GM10248 (cell line): ENCODE measurements around the gene APEH.

Experiments used
- CTCF ChIA-PET: fragments of 300-600 bp; sonication (Branson Sonifier 250); formaldehyde crosslinking; extraction: SDS; loops from one replicate; lab custom pipeline; 2021; ENCODE audit warnings: antibody characterized with exemption; lab: Yijun Ruan, JAX
- POLR2A ChIA-PET: fragments of 350-650 bp; sonication (Branson Sonifier 250); formaldehyde crosslinking; extraction: SDS; loops from one replicate; lab custom pipeline; 2020; ENCODE audit warnings: antibody characterized with exemption; lab: Yijun Ruan, JAX
- DNase-seq: peaks from one replicate; pipeline ENCODE4 v3.0.0; 2012; ENCODE audit errors: extremely low spot score
- TF ChIP-seq, protein P1 (sequence below): IDR thresholded peaks from 2 replicates; pipeline ENCODE4 v1.5.1; 2012; ENCODE audit warnings: mild to moderate bottlenecking, low read depth; ENCODE audit errors: extremely low read depth, missing control alignments, control extremely low read depth

APEH gene

DNA sequence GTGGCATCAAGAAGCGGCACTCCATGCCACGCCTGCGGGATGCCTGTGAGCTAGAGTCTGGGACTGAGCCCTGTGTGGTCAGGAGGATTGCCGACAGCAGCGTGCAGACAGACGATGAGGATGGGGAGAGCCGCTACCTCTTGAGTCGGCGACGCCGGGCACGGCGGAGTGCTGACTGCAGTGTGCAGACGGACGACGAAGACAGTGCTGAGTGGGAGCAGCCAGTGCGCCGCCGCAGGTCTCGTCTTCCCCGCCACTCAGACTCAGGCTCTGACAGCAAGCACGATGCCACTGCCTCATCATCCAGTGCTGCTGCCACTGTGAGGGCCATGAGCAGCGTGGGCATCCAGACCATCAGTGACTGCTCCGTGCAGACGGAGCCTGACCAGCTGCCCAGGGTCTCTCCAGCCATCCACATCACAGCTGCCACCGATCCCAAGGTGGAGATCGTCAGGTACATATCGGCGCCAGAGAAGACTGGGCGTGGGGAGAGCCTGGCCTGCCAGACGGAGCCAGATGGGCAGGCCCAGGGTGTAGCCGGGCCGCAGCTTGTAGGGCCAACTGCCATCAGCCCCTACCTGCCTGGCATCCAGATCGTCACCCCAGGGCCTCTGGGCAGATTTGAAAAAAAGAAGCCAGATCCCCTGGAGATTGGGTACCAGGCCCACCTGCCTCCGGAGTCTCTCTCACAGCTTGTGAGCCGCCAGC lies 16.8 kb upstream of the APEH start:
- DNase-seq, result no peak
- CTCF ChIA-PET, result interaction anchor here (1.3 kb wide), 1 partner anchor 117 kb away, joined by 6 read pairs; no protein-coding TSS in a partner anchor
- TF ChIP-seq, protein P1, sequence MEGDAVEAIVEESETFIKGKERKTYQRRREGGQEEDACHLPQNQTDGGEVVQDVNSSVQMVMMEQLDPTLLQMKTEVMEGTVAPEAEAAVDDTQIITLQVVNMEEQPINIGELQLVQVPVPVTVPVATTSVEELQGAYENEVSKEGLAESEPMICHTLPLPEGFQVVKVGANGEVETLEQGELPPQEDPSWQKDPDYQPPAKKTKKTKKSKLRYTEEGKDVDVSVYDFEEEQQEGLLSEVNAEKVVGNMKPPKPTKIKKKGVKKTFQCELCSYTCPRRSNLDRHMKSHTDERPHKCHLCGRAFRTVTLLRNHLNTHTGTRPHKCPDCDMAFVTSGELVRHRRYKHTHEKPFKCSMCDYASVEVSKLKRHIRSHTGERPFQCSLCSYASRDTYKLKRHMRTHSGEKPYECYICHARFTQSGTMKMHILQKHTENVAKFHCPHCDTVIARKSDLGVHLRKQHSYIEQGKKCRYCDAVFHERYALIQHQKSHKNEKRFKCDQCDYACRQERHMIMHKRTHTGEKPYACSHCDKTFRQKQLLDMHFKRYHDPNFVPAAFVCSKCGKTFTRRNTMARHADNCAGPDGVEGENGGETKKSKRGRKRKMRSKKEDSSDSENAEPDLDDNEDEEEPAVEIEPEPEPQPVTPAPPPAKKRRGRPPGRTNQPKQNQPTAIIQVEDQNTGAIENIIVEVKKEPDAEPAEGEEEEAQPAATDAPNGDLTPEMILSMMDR, result no peak
- POLR2A ChIA-PET, result no interaction called here

DNA sequence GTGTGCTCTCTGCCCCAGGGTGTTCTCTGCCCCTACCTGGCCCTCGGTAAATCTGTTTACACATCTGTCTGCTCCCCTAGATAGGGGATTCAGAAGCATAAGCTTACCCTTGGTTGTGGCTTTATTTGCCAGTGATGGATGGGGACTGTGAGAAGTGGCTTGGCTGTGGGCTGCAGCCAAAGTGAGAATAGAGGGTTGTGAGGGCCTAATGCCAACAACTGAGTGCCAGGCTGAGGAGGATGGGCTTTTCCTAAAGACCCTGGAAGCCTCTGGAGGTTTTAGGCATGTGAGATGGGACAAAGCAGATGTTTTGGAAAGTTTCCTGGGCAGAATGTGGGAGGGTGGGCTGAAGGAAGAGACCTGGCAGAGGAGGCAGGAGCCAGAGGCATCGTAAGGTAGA lies 15.4 kb upstream of the APEH start:
- DNase-seq, result no peak
- ChIA-PET CTCF (interaction anchor here (1.4 kb wide), 1 partner anchor 13 kb away, joined by 3 read pairs; no protein-coding TSS in a partner anchor), POLR2A (no interaction called here)
- TF ChIP-seq, protein P1, result no peak

GRCh38 chr3:49659756-49660155 lies 14.4 kb upstream of the APEH start:
- POLR2A ChIA-PET, result no interaction called here

GRCh38 chr3:49661281-49661680 lies 12.9 kb upstream of the APEH start:
- TF ChIP-seq, protein P1, result no peak
- POLR2A ChIA-PET, result no interaction called here
- CTCF ChIA-PET, result interaction anchor here (1.6 kb wide), 1 partner anchor 10 kb away, joined by 7 read pairs; no protein-coding TSS in a partner anchor
- DNase-seq, result no peak

More at GRCh38 chr3:49659756-49660155, 14.4 kb upstream of the APEH start:
- TF ChIP-seq, protein P1, result no peak
- no peak for DNase-seq
- CTCF ChIA-PET, result interaction anchor here (1.2 to 1.9 kb wide), 4 partner anchors 12 to 121 kb away, joined by 3 to 7 read pairs (median 6); no protein-coding TSS in a partner anchor

DNA sequence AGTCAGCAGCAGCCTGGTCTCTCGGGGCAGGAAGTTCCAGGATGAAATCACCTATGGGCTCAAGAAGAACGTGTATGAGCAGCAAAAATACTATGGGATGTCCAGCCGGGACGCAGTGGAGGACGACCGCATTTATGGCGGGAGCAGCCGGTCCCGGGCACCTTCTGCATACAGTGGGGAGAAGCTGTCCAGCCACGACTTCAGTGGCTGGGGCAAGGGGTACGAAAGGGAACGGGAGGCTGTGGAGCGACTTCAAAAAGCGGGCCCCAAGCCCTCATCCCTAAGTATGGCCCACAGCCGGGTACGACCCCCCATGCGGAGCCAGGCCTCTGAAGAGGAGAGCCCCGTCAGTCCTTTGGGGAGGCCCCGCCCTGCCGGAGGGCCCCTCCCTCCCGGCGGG lies 12.1 kb upstream of the APEH start:
- CTCF ChIA-PET, result interaction anchor here (1.3 to 2.0 kb wide), 2 partner anchors 10 to 122 kb away, joined by 9 to 13 read pairs; no protein-coding TSS in a partner anchor
- POLR2A ChIA-PET, result no interaction called here
- TF ChIP-seq, protein P1, result no peak
- no peak for DNase-seq

- CTCF ChIA-PET, result interaction anchor here (1.0 to 2.0 kb wide), 3 partner anchors 9 to 123 kb away, joined by 4 to 13 read pairs (median 9); no protein-coding TSS in a partner anchor
- no peak for DNase-seq
- TF ChIP-seq, protein P1, result no peak
- POLR2A ChIA-PET, result no interaction called here
Measured at GRCh38 chr3:49662720-49663413, 11.3 kb upstream of the APEH start.
